G401 (cell line): ENCODE results near the gene STH. TPM values are rescaled to one million over a fixed set of nuclear protein-coding genes. Genes with fewer than 3 reads are reported as not detected.
"Not testable (repeated sequence)": the region's sequence is repeated elsewhere in the genome, so short reads cannot be mapped to it uniquely, and the experiment has no call there.

Experiments
- DNase-seq: peaks from one replicate; pipeline ENCODE4 v3.0.0-alpha.2; 2015; ENCODE audit warnings: low spot score
- in situ Hi-C: cut with HindIII; loops from 2 replicates; pipeline ENCODE4 v1.10.0; 2016; ENCODE audit warnings: low sequenced_read_pairs, mixed read lengths
- total RNA-seq: library from RNA; depleted of rRNA; stranded (reverse); fragments of >200 nt; shearing (Covaris generic); gene quantifications from 2 replicates; pipeline ENCODE4 v1.2.3, GENCODE V29; 2014

The STH gene
- total RNA-seq, 1 experiment from 2014 or later: not detected

GRCh38 chr17:46000292-46000691, 1.2 kb downstream of the STH start:
- in situ Hi-C loops: no loop called here
- peak; percentile 38 for DNase-seq

GRCh38 chr17:46000757-46001156, 1.7 kb downstream of the STH start:
- in situ Hi-C loops: no loop called here
- DNase-seq: no peak

- no peak for DNase-seq
- in situ Hi-C loops: no loop called here
Observed at GRCh38 chr17:46001390-46002310, 2.6 kb downstream of the STH start.

- in situ Hi-C loops: no loop called here
- DNase-seq: peak; percentile 88
Observed at GRCh38 chr17:46002311-46002972, 3.4 kb downstream of the STH start.

- in situ Hi-C loops: no loop called here
- no peak for DNase-seq
Observed at GRCh38 chr17:46002973-46003316, 3.9 kb downstream of the STH start.

GRCh38 chr17:46003907-46004748, 5.1 kb downstream of the STH start:
- DNase-seq: peak; percentile 73
- in situ Hi-C loops: no loop called here

GRCh38 chr17:46006082-46006481, 7.0 kb downstream of the STH start:
- DNase-seq, in situ Hi-C loops: not testable (repeated sequence)

- DNase-seq: no peak
- in situ Hi-C loops: no loop called here
Observed at GRCh38 chr17:46007461-46007965, 8.5 kb downstream of the STH start.

GRCh38 chr17:46008591-46008990, 9.5 kb downstream of the STH start:
- DNase-seq: no peak
- in situ Hi-C loops: no loop called here

- DNase-seq: no peak
- in situ Hi-C loops: no loop called here
Observed at GRCh38 chr17:46009681-46010596, 10.9 kb downstream of the STH start.

- in situ Hi-C loops: no loop called here
- DNase-seq: no peak
Observed at GRCh38 chr17:46010597-46011186, 11.6 kb downstream of the STH start.

- DNase-seq: no peak
- in situ Hi-C loops: no loop called here
Observed at GRCh38 chr17:46011711-46012505, 12.9 kb downstream of the STH start.

GRCh38 chr17:46012506-46013079, 13.5 kb downstream of the STH start:
- no peak for DNase-seq
- in situ Hi-C loops: no loop called here

GRCh38 chr17:46013127-46013501, 14.1 kb downstream of the STH start:
- no peak for DNase-seq
- in situ Hi-C loops: no loop called here

GRCh38 chr17:46013502-46014165, 14.6 kb downstream of the STH start:
- no peak for DNase-seq
- in situ Hi-C loops: no loop called here

GRCh38 chr17:46019408-46019925, 20.4 kb downstream of the STH start:
- in situ Hi-C loops, DNase-seq: not testable (repeated sequence)
